Activated gamma-delta T cell treated with Interleukin-2 at 50 U/mL for 16 hours (primary cell): Measurements from ENCODE around the gene EBPL.

ENCODE experiments used
- DNase-seq: peaks from one replicate; pipeline ENCODE4 v3.0.0-alpha.2; 2020

Gene EBPL

GRCh38 chr13:49670828-49671227 lies 20.5 kb downstream of the EBPL start:
- no peak for DNase-seq

- no peak for DNase-seq
These were observed 21.5 kb downstream of the EBPL start for GRCh38 chr13:49669735-49670309.

DNA sequence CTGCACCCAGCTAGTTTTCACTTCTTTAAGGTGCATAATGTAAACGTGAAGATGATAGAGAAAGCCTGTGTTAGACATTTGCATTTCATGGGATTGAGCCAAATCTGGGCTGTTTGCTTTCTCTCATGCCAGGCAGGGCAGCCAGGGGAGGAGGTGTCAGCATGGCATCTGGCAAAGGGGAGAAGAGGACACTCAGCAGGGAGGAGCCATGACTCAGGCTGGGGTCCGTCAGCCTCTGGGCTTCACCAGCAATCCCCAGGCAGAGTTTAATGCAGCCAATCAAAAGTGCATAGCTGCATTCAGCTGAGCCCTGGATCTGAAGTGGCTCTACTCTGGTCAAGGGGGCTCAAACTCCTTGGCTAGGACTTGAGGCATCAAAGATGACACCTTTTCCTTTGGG lies 23.5 kb downstream of the EBPL start:
- DNase-seq, result no peak

DNA sequence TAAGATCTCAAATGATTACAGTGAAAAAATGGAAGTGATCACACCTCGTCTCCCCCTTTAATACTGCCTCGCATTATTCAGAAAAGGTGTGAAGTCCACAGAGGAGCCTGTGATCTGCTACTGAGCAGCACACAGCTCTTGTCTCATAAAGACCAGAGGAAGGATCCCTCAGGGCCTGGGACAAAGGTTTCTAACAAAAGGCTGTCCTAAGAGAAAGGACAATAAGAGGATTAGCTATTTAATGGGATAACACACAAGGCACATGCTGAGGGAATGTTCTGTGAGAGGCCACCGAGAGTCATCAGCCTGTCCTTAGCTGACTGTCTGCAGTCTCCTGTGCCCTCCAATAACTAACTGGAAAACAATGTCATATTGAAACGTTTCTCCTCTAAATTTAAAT lies 26.7 kb downstream of the EBPL start:
- DNase-seq, result no peak

DNA sequence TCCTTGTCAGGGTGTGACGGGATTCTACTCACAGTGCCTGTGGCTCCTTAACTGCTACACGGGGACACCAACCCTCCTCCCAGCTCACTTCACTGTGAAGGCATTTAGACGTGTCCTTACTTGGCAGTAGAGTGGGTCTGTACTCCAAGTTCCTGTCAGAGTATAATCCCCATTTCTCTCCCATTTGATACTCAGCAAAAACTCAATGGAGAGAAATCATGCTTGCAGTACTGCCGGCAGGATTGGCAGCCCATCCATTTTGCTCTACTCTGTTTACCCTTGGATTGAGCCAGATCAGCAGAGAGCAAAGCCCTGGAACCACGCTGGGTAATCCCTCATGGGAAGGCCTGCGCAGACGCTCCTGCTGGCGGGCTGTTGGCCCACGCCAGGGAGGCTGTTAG lies 34.0 kb downstream of the EBPL start:
- DNase-seq, result no peak

DNA sequence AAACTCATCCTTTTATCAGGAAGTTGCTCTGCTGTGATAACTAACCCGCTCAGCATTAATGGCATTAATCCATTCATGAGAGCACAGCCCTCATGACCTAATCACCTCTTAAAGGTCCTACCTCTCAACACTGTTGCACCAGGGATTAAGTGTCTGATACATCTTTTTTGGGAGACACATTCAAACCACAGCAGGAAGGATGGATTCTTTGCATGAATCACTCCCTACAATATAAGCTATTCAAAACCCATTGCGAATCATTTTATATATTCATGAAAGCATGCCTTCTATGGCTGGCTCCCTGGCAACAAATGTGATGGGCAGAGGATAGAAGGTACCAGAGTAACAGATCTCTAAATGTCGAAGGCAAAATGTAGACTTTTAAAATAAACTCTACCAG lies 35.4 kb downstream of the EBPL start:
- no peak for DNase-seq

DNA sequence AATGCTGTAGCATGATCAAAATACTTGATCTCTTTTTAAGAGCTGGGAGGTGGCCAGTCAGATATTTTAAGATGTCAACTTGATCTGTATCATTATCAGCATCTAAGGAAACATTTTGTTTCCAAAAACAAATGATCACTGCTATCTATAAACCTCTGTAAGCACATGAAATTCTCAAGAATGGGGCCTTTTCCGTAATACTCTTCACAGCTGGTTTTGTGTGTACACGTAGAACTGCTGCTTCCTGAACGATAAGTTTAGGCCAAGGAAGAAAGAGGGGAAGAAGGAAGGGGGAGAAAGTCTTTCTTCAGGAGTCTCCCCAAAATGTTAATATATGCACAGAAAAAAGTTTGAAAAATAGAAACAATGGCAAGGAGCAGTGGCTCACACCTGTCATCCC lies 37.3 kb downstream of the EBPL start:
- no peak for DNase-seq

GRCh38 chr13:49653478-49653877 lies 37.8 kb downstream of the EBPL start:
- DNase-seq, result no peak

DNA sequence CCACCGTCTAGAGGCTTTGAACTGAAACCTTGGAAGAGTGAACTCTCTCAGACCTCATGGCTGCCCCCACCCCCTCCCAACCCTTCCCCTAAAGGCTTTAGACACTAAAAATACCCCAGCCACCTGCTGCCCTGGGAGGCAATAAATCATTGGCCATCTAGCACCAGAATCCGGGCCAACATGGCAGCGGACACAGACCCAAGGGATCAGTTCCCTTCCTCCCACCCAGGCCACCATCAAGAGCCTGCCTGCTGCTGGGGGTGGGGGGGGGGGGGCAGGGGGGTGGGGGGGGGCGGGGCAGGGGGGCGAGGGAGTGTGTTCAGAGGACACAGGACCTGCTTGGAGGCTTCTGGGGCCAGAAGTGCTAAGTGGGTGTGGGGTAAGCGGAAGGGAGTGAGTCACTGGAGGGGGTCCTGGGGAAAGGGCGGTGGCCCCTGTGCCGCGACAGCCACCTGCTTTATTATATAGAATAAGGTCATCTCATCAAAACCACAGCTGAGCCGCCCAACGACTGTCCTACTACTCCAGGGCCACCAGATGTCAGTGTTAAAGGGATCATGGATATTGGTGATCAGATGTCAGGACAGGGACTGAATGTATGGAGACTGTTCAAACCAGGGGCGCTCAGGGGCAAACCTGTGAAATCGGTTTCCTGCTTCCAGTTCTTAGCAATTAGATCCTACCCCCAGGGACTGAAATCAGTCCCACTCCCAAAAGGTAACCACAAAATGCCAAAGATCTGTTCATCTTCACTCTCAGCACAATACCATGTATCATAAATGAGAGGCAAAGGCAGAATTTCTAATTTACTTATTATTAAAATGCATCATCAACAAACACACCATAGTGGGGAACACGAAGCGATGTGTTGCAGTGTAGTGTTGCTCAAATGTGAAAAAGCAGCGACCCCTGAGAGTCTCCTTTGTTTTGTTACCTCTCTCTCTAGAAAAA lies 38.7 kb downstream of the EBPL start:
- no peak for DNase-seq

DNA sequence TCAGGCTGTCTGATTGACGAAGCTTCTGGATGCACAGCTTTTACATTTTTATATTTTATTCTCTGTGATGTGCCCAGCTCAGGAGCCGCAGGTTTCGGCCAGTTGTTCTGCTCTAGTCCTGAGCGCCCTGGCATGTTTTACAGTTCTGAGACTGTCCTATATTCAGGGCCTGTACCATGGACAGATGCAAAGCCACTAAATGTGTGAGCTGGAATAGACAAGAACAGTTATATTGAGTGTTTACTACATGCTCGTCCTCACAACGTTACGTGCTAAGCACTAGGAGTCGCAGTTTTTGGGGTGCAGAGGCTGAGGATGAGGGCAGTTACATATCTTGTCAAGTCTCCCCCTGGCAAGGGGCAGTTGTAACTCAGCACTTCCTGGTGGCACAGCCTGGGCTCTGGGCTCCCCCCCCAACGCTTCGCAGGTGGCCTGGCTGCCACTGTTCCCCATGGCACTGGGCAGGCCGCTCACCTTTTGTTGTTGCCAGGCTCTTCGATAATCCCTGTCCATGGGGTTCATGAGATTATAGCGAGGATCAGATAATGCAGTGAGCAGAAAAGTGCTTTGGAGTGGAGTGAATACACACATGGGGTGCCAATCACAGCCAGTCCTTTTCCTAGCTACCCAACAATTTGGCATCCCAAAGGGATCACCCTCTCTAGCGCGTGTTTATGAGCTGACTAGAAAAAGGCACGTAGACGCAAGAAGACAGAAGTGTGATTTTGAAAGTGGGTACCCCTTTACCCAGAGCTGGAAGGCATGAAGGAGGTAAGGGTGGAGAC lies 39.5 kb downstream of the EBPL start:
- no peak for DNase-seq

DNA sequence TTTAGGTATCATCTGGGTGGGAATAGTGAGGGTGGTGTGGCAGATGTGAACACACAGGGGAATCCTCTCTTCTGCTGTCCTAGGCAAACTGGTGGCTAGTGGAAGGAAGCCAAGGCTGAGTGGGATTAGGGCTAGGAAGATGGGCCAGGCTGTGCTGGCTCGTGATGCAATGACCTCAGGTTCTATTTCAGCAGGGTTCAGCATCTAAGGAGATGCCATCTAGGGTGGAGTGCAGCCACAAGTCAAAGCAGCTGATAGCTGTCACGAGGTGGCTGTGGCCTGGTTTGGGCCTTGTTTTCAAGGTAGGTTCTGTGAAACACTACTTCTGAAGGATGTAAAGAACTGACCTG lies 41.3 kb downstream of the EBPL start:
- no peak for DNase-seq

DNA sequence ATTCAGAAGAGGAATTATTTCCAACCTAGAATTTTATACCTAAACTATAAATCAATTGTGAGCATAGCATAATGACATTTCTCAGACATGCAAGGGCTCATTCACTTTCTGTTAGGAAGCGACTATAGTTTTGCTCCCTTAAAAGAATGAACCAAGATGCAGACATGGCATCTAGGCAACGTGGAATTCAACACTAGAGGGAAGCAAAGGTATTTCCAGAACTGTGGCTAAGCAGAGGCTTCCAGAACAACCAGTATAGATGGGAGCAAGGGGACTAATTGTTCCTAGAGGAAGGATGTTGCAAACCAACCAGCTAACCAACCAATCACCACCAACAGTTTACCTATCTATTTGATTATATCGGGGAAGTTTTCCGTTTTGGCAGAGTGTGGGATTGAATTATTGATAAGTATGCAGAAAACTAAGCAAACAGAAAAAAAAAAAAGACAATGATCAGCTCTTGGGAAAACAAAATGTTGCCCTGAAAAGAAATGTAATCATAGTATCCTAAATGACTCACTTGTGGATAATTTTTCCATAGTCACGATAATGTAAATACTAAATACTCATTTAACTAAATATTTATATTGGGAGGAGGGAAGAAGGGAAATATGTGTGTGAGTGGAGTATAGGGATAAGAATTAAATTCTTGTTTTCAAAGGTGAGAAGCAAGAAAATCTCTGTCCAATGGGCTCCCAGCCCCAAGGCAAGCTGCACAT lies 41.9 kb downstream of the EBPL start:
- DNase-seq, result no peak

DNA sequence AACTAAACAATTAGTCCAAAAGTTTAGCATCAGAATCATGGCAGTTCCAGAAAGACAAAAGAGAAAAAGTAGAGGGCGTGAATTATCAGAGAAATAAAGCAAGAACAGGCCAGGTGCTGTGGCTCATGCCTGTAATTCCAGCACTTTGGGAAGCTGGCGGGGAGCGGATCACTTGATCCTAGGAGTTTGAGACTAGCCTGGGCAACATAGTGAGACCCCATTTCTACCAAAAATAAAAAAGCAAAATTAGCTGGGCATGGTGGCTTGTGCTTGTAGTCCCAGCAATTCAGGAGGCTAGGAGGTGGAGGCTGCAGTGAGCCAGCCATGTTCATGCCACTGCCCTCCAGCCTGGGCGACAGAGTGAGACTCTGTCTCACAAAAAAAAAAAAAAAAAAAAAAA lies 44.6 kb downstream of the EBPL start:
- DNase-seq, result no peak

GRCh38 chr13:49645451-49645850 lies 45.8 kb downstream of the EBPL start:
- no peak for DNase-seq

GRCh38 chr13:49643035-49643646 lies 48.1 kb downstream of the EBPL start:
- no peak for DNase-seq

DNA sequence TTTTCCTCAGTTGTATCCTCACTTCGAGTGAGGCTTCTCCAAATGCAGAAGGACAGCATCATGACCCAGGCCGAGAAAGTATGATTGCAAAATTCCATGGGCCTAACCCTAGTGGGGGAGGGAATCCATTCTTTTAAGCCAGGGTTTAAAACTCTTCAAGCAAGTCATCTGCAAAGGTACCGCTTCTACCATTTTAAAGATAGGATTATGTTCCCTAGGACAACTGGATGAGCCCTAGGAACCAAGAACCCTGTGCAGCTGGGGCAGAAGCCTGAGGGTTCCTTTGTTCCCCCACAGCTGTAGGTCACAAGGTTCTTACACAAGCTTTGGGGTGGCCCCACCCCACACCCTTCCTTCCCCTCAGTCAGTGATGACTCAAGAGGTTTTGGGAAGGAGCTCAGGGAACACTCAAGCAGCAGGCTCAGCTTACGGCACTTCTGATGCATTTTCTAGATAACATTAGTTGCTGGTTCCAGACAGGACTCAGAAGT lies 49.4 kb downstream of the EBPL start:
- no peak for DNase-seq

DNA sequence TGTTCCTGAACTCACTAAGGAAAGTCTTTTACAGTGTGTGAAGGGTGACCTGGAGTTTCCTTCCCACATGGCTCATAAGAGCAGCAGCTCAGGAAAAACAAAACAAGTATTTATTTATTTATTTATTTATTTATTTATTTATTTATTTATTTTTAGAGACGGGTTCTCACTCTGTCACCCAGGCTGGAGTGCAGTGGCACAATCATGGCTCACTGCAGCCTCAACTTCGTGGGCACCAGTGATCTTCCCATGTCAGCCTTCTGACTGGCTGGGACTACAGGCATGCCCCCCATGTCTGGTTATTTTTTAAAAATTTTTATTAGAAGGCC lies 52.6 kb downstream of the EBPL start:
- DNase-seq, result no peak

- DNase-seq, result no peak
These were observed 53.1 kb downstream of the EBPL start for GRCh38 chr13:49638030-49638743.

DNA sequence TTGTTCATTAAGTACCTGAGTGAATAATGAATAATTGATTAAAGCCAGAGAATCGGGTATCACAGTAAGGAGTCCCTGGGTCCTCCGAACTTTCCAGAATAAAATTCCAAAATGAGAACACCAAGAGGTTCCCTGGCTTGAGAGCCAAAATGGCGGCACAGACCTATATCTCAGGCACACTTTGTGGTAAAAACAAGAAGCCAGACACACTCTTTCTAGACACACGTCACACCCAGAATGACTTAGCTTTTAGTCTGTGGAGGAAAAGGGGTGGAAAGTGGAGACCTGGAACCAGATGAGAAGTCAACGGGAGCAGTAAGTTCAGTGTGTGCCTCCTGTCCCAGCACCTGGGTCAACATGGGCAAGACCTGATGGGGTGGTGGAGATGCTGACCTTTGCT lies 54.6 kb downstream of the EBPL start:
- DNase-seq, result no peak

DNA sequence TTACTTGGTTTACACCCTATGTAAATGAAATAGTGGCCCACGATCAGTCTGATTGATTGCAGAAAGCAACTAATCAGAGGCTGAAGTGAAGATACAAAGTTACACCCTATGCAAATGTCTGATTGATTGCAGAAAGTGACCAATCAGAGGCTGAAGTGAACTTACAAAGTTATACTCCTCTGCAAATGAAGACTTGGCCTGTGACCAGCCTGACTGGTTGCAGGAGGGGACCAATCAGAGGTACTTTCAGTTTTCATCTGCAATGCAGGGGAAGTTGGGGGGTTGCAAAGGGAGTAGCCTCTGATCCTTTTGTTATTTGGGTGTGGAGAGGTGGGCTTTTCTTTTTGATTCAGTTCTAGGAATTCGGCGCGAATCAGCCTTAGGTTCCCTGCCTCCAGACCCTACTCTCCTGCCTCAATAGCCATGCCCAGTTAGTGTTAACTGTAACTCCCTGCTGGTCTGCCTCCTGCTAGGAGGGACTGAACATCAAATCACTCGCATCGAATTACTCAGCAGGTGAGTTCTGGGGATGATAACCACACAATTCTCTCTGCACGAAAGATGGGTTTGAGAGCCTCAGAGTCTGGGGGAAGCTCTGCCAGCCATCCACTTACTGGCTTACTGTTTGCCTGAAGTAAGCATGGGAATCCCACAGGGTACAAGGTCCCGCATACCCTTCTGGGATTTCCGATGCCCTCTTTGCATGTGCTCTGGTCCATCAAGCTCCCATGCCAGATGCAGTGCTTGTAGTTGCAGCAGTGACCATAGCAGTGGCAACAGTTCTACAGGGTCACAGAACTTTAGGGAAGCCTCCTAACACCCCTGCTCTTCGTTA lies 55.5 kb downstream of the EBPL start:
- DNase-seq, result peak; percentile 36

DNA sequence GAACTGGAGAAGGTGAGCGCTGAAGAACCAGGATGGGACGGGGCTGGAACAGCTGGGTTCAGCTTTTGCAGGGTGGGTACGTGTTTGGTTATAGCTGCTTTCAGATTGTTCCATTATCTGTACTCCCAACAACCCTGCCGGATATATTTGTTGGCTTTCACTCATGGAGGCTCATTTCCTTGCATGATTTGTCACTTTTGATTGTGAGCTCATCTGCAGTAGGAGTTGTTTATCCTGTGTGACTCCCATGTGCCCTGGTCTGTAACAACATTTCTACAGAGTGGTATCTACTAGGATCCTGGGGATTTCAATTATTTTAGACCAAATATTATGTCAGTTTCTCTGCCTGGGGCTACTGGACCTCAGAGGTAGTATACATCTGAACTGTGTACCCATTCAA lies 57.6 kb downstream of the EBPL start:
- DNase-seq, result no peak
